ENCODE results near the gene CACNA1E. TPM values are rescaled to one million over a fixed set of nuclear protein-coding genes. Genes with fewer than 3 reads are reported as not detected.
"Not testable (repeated sequence)": the region's sequence is repeated elsewhere in the genome, so short reads cannot be mapped to it uniquely, and the experiment has no call there.

Gene CACNA1E
- total RNA-seq, 2 experiments from 2014 or later, result 0.08 TPM; not detected in 1

DNA sequence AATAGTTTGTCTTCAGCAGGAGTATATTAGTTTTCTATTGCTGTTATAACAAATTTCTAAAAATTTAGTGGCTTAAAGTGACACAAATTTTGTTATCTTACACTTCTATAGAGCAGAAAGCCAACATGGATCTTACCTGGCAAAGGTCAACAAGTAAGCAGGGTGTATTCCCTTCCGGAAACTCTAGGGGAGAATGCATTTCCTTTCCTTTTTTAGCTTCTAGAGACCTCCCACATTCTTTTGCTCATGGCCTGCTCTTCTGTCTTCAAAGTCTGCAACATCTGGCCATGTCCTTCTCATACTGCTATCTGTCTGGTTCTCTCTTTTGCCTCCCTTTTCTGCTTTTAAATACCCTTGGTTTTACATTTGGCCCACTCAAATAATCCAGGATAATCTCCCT is 335.6 kb downstream of the CACNA1E start:
- ChIA-PET CTCF (no interaction called here), POLR2A (no interaction called here)
- no peak for DNase-seq
- Mint-ChIP-seq H3K4me3 (no peak overlapping the region), H3K4me1 (ENCODE audit: low read depth) (no peaks in the 10 kb centered on the region), H3K27ac (no peak overlapping the region), H3K27me3 (ENCODE audit: low read depth) (no peaks in the 10 kb centered on the region), H3K9me3 (ENCODE audit: insufficient read depth) (no peaks in the 10 kb centered on the region), H3K36me3 (ENCODE audit: low read depth) (no peaks in the 10 kb centered on the region)
- ATAC-seq, result no peak

- Mint-ChIP-seq H3K27me3 (ENCODE audit: low read depth) (no peaks in the 10 kb centered on the region), H3K9me3 (ENCODE audit: insufficient read depth) (peaks cover 3% of the 10 kb centered on the region), H3K4me1 (ENCODE audit: low read depth) (no peaks in the 10 kb centered on the region), H3K36me3 (ENCODE audit: low read depth) (no peaks in the 10 kb centered on the region), H3K27ac (no peak overlapping the region), H3K4me3 (no peak overlapping the region)
- DNase-seq (no peak), ATAC-seq (no peak)
- ChIA-PET POLR2A (no interaction called here), CTCF (no interaction called here)
Observed at GRCh38 chr1:181821701-181822100, 338.4 kb downstream of the CACNA1E start.

DNA sequence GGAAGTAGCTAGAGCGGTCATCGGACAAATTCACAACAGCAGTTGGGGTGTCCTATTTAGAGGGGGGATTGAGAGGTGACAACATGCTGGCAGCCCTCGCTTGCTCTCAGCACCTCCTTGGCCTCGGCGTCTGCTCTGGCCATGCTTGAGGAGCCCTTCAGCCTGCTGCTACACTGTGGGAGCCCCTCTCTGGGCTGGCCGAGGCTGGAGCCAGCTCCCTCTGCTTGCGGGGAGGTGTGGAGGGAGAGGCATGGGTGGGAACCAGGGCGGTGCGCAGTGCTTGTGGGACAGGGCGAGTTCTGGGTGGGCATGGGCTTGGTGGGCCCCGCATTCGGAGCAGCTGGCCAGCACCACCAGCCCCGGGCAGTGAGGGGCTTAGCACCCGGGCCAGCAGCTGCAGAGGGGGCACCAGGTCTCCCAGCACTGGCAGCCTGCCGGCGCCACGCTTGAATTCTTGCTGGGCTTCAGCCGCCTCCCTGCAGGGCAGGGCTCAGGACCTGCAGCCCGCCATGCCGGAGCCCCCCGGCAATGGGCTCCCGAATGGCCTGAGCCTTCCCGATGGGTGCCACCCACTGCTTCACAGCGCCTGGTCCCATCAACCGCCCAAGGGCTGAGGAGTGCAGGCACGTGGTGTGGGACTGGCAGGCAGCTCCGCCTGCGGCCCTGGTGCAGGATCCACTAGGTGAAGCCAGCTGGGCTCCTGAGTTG is 349.0 kb downstream of the CACNA1E start:
- POLR2A ChIA-PET; H3K9me3 Mint-ChIP-seq (ENCODE audit: insufficient read depth); H3K27me3 Mint-ChIP-seq (ENCODE audit: low read depth); H3K4me3 Mint-ChIP-seq; DNase-seq; ATAC-seq; H3K27ac Mint-ChIP-seq; CTCF ChIA-PET; H3K4me1 Mint-ChIP-seq (ENCODE audit: low read depth); H3K36me3 Mint-ChIP-seq (ENCODE audit: low read depth): not testable (repeated sequence)

DNA sequence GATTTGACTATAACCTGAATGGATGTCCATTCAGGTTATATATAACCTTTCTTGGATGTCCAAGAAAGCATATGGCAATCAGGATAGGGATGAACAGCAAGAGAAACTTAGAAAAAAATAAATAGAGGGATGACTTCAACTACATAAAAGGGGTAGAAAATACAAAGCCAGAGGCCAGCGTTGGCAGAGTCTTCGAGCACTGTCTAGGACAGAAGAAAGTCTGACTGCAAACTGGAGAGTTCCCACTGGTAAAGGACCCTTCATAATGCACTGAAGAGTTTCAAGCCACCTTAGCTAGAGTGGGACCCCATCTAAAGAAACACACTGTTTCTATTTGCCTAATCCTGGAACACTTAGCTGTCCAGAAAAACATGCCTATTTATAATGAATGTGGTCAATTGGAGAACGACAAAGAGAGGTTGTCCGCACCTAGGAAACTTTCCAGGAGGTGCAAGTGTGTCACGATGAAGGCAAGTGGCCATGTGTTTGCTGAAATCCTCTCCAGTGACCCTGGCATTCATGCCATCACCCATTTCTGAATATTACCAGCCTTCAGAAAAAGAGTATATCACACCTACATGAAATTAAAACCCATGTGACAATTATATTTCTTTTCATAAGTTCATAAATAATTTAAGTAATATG is 362.8 kb downstream of the CACNA1E start:
- POLR2A ChIA-PET, result no interaction called here
- Mint-ChIP-seq H3K4me1 (ENCODE audit: low read depth) (no peaks in the 10 kb centered on the region), H3K4me3 (no peak overlapping the region), H3K27me3 (ENCODE audit: low read depth) (no peaks in the 10 kb centered on the region), H3K27ac (no peak overlapping the region), H3K9me3 (ENCODE audit: insufficient read depth) (no peaks in the 10 kb centered on the region), H3K36me3 (ENCODE audit: low read depth) (no peaks in the 10 kb centered on the region)
- ATAC-seq (no peak), DNase-seq (no peak)
- CTCF ChIA-PET, result no interaction called here

GRCh38 chr1:181846681-181847080 is 363.4 kb downstream of the CACNA1E start:
- ATAC-seq, result no peak
- no peaks in the 10 kb centered on the region for H3K27me3 Mint-ChIP-seq (ENCODE audit: low read depth)
- H3K9me3 Mint-ChIP-seq (ENCODE audit: insufficient read depth), result no peaks in the 10 kb centered on the region
- DNase-seq, result no peak
- H3K4me3 Mint-ChIP-seq, result no peak overlapping the region
- H3K4me1 Mint-ChIP-seq (ENCODE audit: low read depth), result no peaks in the 10 kb centered on the region
- CTCF ChIA-PET, result no interaction called here
- no peak overlapping the region for H3K27ac Mint-ChIP-seq
- no peaks in the 10 kb centered on the region for H3K36me3 Mint-ChIP-seq (ENCODE audit: low read depth)
- POLR2A ChIA-PET, result no interaction called here

- H3K9me3 Mint-ChIP-seq (ENCODE audit: insufficient read depth), result no peaks in the 10 kb centered on the region
- no peaks in the 10 kb centered on the region for H3K27me3 Mint-ChIP-seq (ENCODE audit: low read depth)
- H3K4me3 Mint-ChIP-seq, result no peak overlapping the region
- no peak overlapping the region for H3K27ac Mint-ChIP-seq
- no peaks in the 10 kb centered on the region for H3K4me1 Mint-ChIP-seq (ENCODE audit: low read depth)
- ChIA-PET POLR2A (no interaction called here), CTCF (no interaction called here)
- no peaks in the 10 kb centered on the region for H3K36me3 Mint-ChIP-seq (ENCODE audit: low read depth)
- ATAC-seq, result no peak
- no peak for DNase-seq
Observed at GRCh38 chr1:181849071-181849470, 365.8 kb downstream of the CACNA1E start.

- H3K4me3 Mint-ChIP-seq; H3K9me3 Mint-ChIP-seq (ENCODE audit: insufficient read depth); DNase-seq; H3K27ac Mint-ChIP-seq; H3K27me3 Mint-ChIP-seq (ENCODE audit: low read depth); H3K36me3 Mint-ChIP-seq (ENCODE audit: low read depth); POLR2A ChIA-PET; ATAC-seq; CTCF ChIA-PET; H3K4me1 Mint-ChIP-seq (ENCODE audit: low read depth): not testable (repeated sequence)
Observed at GRCh38 chr1:181854212-181854611, 370.9 kb downstream of the CACNA1E start.

- Mint-ChIP-seq H3K4me3 (no peak overlapping the region), H3K4me1 (ENCODE audit: low read depth) (no peaks in the 10 kb centered on the region), H3K27me3 (ENCODE audit: low read depth) (no peaks in the 10 kb centered on the region), H3K9me3 (ENCODE audit: insufficient read depth) (no peaks in the 10 kb centered on the region), H3K27ac (no peak overlapping the region), H3K36me3 (ENCODE audit: low read depth) (no peaks in the 10 kb centered on the region)
- POLR2A ChIA-PET, result no interaction called here
- DNase-seq, result no peak
- no peak for ATAC-seq
- CTCF ChIA-PET, result no interaction called here
Observed at GRCh38 chr1:181855380-181855779, 372.1 kb downstream of the CACNA1E start.

Data from activated CD8-positive, alpha-beta T cell treated with anti-CD3 and anti-CD28 coated beads, Interleukin-2, amount 10 ng/mL, durations not matched to agents 7 days and 5 days (primary cell).